Vagina (tissue), 2 donors: ENCODE measurements around the gene AHNAK. TPM values are rescaled to one million over a fixed set of nuclear protein-coding genes. Genes with fewer than 3 reads are reported as not detected.
A peak's percentile ranks its signal among the peaks of the same experiment; 100 is the strongest.

Experiments used
- DNase-seq, 2 donors: peaks; one replicate each; pipeline ENCODE4 v3.0.0-alpha.2; 2017; ENCODE audit errors: extremely low spot score in 2 of 2
- H3K27ac ChIP-seq: fragments of 200-600 bp; sonication (generic); one replicate; pipeline ENCODE4 v1.5.1; 2019
- H3K27me3 ChIP-seq: fragments of 200-600 bp; sonication (generic); one replicate; pipeline ENCODE4 v1.5.1; 2019
- H3K36me3 ChIP-seq, 2 donors: fragments of 200-600 bp; sonication (generic); one replicate each; pipeline ENCODE4 v1.5.1; 2017 to 2019
- H3K4me1 ChIP-seq: fragments of 200-600 bp; sonication (generic); one replicate; pipeline ENCODE4 v1.5.1; 2019
- H3K4me3 ChIP-seq, 2 donors: fragments of 200-600 bp; sonication (generic); 1 replicate in 1 of 2; 2 replicates in 1 of 2; pipeline ENCODE4 v1.5.1; 2016 to 2019
- H3K9me3 ChIP-seq: fragments of 200-600 bp; sonication (generic); one replicate; pipeline ENCODE4 v1.5.1; 2019
- POLR2A ChIP-seq, 2 donors: fragments of 450-650 bp; IDR thresholded peaks; one replicate each; pipeline ENCODE4 v1.6.1; 2017; ENCODE audit warnings: antibody characterized with exemption in 2 of 2, mild to moderate bottlenecking in 2 of 2, moderate library complexity in 2 of 2
- POLR2AphosphoS5 ChIP-seq, 2 donors: sonication (generic); formaldehyde crosslinking; IDR thresholded peaks; one replicate each; pipeline ENCODE4 v1.9.0; 2017; ENCODE audit warnings: antibody characterized with exemption in 2 of 2, mild to moderate bottlenecking in 2 of 2, low read depth in 1 of 2; ENCODE audit not compliant: insufficient read depth in 1 of 2
- intact Hi-C: fragments of 100-400 bp; cut with DNase I; formaldehyde crosslinking; loops from one replicate; pipeline ENCODE4 v1.15.1; 2023
- total RNA-seq: library from RNA; depleted of rRNA; stranded (reverse); fragments of >200 nt; gene quantifications from one replicate; pipeline ENCODE4 v1.2.3, GENCODE V29; 2016
- TF ChIP-seq, protein P1 (sequence below), 3 experiments: fragments of 450-650 bp in 2 of 3; fragments of 200-600 bp in 1 of 3; sonication (generic) in 1 of 3; IDR thresholded peaks; one replicate each; pipeline ENCODE4 v1.5.1; 2017 to 2019; ENCODE audit warnings: antibody characterized with exemption in 3 of 3, mild to moderate bottlenecking in 2 of 3, moderate library complexity in 2 of 3

Gene AHNAK
- total RNA-seq, 1 donor from 2014 or later, result 828 TPM

DNA sequence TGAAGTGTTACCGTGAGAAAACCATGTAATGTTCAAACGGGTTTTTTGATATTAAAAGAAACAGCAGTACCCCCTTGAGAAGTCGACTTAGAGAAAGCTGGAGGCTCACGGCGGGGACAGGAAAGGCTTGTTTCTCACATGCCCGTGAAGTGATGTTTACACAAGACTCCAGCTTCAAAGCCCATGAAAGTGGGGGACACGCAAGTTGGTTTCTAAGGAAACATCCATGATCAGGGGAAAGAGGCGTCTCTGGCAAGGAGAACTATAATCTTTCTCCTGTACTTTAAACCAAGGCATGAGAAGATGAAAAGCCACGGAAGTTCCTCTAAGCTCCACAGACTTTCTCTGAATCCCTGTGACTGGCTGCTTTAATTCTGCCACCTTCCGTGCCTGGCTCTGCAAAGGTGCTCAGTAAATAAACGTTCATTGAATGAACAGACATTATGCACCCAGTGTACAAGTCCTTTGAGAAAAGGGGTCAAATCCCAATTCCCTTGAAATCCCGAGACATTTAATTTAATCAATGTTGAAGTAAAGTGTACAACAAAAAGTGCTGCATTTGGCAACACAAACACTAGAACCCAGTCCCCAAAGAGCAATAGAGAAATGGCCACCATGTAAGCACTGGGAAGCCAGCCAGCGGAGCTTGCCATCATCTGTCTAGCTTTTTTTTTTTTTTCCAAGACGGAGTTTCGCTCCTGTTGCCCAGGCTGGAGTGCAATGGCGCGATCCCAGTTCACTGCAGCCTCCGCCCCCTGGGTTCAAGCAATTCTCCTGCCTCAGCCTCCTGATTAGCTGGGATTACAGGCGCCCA is 58.7 kb downstream of the AHNAK start:
- Histone ChIP-seq H3K27ac (no peak overlapping the region), H3K9me3 (no peaks in the 10 kb centered on the region), H3K4me3 (no peak overlapping the region), H3K36me3 (no peaks in the 10 kb centered on the region), H3K4me1 (peaks cover 9% of the 10 kb centered on the region), H3K27me3 (no peaks in the 10 kb centered on the region)
- no peak for DNase-seq
- TF ChIP-seq, protein P1, sequence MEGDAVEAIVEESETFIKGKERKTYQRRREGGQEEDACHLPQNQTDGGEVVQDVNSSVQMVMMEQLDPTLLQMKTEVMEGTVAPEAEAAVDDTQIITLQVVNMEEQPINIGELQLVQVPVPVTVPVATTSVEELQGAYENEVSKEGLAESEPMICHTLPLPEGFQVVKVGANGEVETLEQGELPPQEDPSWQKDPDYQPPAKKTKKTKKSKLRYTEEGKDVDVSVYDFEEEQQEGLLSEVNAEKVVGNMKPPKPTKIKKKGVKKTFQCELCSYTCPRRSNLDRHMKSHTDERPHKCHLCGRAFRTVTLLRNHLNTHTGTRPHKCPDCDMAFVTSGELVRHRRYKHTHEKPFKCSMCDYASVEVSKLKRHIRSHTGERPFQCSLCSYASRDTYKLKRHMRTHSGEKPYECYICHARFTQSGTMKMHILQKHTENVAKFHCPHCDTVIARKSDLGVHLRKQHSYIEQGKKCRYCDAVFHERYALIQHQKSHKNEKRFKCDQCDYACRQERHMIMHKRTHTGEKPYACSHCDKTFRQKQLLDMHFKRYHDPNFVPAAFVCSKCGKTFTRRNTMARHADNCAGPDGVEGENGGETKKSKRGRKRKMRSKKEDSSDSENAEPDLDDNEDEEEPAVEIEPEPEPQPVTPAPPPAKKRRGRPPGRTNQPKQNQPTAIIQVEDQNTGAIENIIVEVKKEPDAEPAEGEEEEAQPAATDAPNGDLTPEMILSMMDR (IDR thresholded peaks at IDR 0.05), result no peak
- TF ChIP-seq POLR2AphosphoS5 (IDR thresholded peaks at IDR 0.05; ENCODE audit: insufficient read depth in 1 of 2, low read depth in 1 of 2) (no peak), POLR2A (IDR thresholded peaks at IDR 0.05) (no peak)
- intact Hi-C loops, result no loop called here

DNA sequence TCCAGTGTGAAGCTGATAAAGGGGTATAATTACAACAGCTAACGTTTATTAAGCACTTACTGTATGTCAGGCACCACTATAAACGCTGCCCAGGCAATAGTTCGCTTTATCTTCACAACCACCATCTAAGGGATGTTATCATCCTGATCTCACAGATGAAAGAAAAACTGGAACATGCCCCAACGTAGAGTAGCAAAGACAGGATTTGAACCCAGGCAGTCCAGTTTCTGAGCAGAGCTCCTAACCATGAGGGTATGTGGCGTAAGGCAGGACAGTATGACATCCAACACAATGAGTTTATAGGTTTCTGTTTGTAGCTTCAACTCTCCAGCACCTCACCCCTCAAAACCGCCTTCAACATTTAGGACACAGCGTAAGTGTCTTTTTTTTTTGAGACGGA is 59.5 kb downstream of the AHNAK start:
- Histone ChIP-seq H3K27me3 (no peaks in the 10 kb centered on the region), H3K27ac (no peak overlapping the region), H3K4me3 (no peak overlapping the region), H3K36me3 (no peaks in the 10 kb centered on the region), H3K4me1 (peaks cover 9% of the 10 kb centered on the region), H3K9me3 (no peaks in the 10 kb centered on the region)
- intact Hi-C loops, result no loop called here
- TF ChIP-seq POLR2AphosphoS5 (IDR thresholded peaks at IDR 0.05; ENCODE audit: insufficient read depth in 1 of 2, low read depth in 1 of 2) (no peak), POLR2A (IDR thresholded peaks at IDR 0.05) (no peak)
- TF ChIP-seq, protein P1 (IDR thresholded peaks at IDR 0.05), result no peak
- DNase-seq, result no peak

DNA sequence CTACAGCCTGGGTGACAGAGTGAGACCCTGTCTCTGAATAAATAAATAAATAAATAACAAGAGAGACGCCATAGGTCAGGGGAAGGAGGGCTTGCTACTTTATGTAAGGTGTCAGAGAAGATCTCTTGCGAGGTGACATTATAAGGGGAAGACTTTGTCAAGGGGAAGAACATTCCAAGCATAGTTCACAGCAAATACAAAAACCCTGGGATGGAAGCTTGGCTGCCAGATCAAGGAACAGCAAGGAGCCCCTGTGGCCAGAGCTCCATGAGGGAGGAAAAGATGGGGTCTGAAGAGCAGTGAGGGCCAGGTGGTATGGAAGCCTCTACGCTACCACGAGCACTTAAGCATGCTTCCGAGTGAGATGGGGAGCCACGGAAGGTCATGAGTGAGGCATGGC is 62.3 kb downstream of the AHNAK start:
- intact Hi-C loops, result no loop called here

DNA sequence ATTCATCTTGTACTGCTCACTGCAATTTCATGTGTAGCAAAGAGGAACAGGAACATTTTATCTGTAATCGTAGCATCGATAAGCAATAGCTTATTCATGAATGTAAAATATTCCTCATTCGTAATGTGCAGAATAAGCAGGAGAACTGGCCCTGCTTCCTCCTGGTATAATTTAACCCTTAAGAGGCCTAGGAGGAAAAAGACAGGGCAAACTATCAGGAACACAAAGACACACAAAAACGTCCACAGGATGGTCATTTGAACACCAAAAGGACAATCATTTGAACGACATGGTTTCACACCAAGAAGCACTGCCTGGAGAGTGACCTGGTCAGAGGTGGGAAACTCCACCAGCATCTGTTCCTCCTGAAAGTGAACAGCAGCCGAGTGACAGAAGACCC is 63.9 kb downstream of the AHNAK start:
- no peak for DNase-seq
- intact Hi-C loops, result no loop called here
- Histone ChIP-seq H3K4me3 (no peak overlapping the region), H3K36me3 (no peaks in the 10 kb centered on the region), H3K4me1 (peaks cover 15% of the 10 kb centered on the region), H3K27me3 (no peaks in the 10 kb centered on the region), H3K27ac (no peak overlapping the region), H3K9me3 (no peaks in the 10 kb centered on the region)
- TF ChIP-seq, protein P1 (IDR thresholded peaks at IDR 0.05), result no peak
- no peak for TF ChIP-seq POLR2A (IDR thresholded peaks at IDR 0.05)
- TF ChIP-seq POLR2AphosphoS5 (IDR thresholded peaks at IDR 0.05; ENCODE audit: insufficient read depth in 1 of 2, low read depth in 1 of 2), result no peak

More for the DNA sequence above, 62.3 kb downstream of the AHNAK start:
- Histone ChIP-seq H3K27ac (no peak overlapping the region), H3K4me3 (no peak overlapping the region), H3K27me3 (no peaks in the 10 kb centered on the region), H3K4me1 (peaks cover 21% of the 10 kb centered on the region), H3K9me3 (no peaks in the 10 kb centered on the region), H3K36me3 (no peaks in the 10 kb centered on the region)
- TF ChIP-seq POLR2AphosphoS5 (IDR thresholded peaks at IDR 0.05; ENCODE audit: insufficient read depth in 1 of 2, low read depth in 1 of 2) (no peak), POLR2A (IDR thresholded peaks at IDR 0.05) (no peak)
- TF ChIP-seq, protein P1 (IDR thresholded peaks at IDR 0.05), result no peak
- DNase-seq, result no peak

DNA sequence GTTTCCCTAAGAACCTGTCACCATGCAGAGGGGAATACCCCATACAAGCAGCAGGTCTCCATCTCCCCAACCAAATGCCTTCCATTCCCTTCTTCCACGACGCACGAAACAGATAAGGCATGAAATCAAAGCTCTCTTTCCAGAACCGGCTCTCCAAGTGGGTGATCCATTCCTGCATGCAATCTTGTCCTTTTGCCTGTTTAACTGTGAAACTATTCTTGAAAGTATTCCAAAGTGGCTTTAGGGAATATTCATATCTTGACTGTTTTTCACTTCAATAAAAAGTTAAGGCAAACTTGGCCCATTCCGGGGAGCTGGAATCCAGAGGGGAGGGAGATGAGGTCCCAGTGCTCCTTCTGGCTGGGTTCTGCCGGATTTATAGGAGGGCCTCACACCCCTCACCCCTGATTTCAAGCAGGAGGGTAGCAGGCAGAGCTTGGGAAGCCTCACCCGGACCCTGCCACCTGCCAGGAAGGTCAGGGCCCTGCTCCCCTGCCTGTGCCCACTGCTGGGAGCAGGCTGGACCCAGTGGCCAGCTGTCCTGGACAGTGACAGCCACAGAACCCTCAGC is 66.9 kb downstream of the AHNAK start:
- Histone ChIP-seq H3K36me3 (no peaks in the 10 kb centered on the region), H3K27ac (peak overlapping the region; percentile 27), H3K9me3 (no peaks in the 10 kb centered on the region), H3K27me3 (no peaks in the 10 kb centered on the region), H3K4me3 (no peak overlapping the region), H3K4me1 (peaks cover 11% of the 10 kb centered on the region)
- TF ChIP-seq POLR2A (IDR thresholded peaks at IDR 0.05) (no peak), POLR2AphosphoS5 (IDR thresholded peaks at IDR 0.05; ENCODE audit: insufficient read depth in 1 of 2, low read depth in 1 of 2) (peak in 1 of 2 donors; percentile 8)
- TF ChIP-seq, protein P1 (IDR thresholded peaks at IDR 0.05), result no peak
- intact Hi-C loops, result no loop called here
- DNase-seq, result no peak
